ENCODE measurements around the gene IRF9. TPM values are rescaled to one million over a fixed set of nuclear protein-coding genes. Genes with fewer than 3 reads are reported as not detected.
"Not testable (repeated sequence)": the region's sequence is repeated elsewhere in the genome, so short reads cannot be mapped to it uniquely, and the experiment has no call there.

The IRF9 gene
- total and polyA plus RNA-seq, 4 donors, result 75.3 to 124 (median 95.6) TPM

- Histone ChIP-seq H3K4me3 (no peak overlapping the region), H3K27ac (ENCODE audit: low read depth in 1 of 2, low read length in 1 of 2) (no peak overlapping the region)
Observed at GRCh38 chr14:24197056-24197450, 36.0 kb downstream of the IRF9 start.

GRCh38 chr14:24198814-24199524 is 37.9 kb downstream of the IRF9 start:
- WGBS, 2 donors, result 71 to 79% methylated on average over 7 of the region's 7 CpGs
- H3K27ac ChIP-seq (ENCODE audit: low read depth in 1 of 2, low read length in 1 of 2), result no peak overlapping the region
- no peak for TF ChIP-seq CTCF (IDR thresholded peaks at IDR 0.05; ENCODE audit: control extremely low read depth, extremely low read depth)
- no peaks in the 10 kb centered on the region for H3K27me3 ChIP-seq (ENCODE audit: control insufficient read depth in 3 of 3, insufficient read depth in 3 of 3, low read length in 2 of 3)
- peaks cover 2 to 21% (median 6%) of the 10 kb centered on the region in 4 donors for H3K36me3 ChIP-seq (ENCODE audit: control insufficient read depth in 4 of 4, insufficient read depth in 4 of 4, low read length in 4 of 4)
- H3K9ac ChIP-seq (ENCODE audit: insufficient read depth in 1 of 2, low read length in 2 of 2), result no peak overlapping the region
- ATAC-seq (ENCODE audit: insufficient read depth, low FRiP score) (no peak), DNase-seq (no peak)
- no peak overlapping the region for H3K4me3 ChIP-seq
- H3K9me3 ChIP-seq (ENCODE audit: control insufficient read depth in 4 of 4, insufficient read depth in 3 of 4, low read length in 3 of 4), result no peaks in the 10 kb centered on the region
- peaks cover 0 to 23% (median 8%) of the 10 kb centered on the region in 5 donors for H3K4me1 ChIP-seq (ENCODE audit: control insufficient read depth in 5 of 5, insufficient read depth in 5 of 5, low read length in 5 of 5)

More at GRCh38 chr14:24197056-24197450, 36.0 kb downstream of the IRF9 start:
- no peaks in the 10 kb centered on the region for H3K27me3 ChIP-seq (ENCODE audit: control insufficient read depth in 3 of 3, insufficient read depth in 3 of 3, low read length in 2 of 3)
- no peaks in the 10 kb centered on the region for H3K9me3 ChIP-seq (ENCODE audit: control insufficient read depth in 4 of 4, insufficient read depth in 3 of 4, low read length in 3 of 4)
- H3K36me3 ChIP-seq (ENCODE audit: control insufficient read depth in 4 of 4, insufficient read depth in 4 of 4, low read length in 4 of 4), result peaks cover 5 to 18% (median 11%) of the 10 kb centered on the region in 4 donors
- H3K9ac ChIP-seq (ENCODE audit: insufficient read depth in 1 of 2, low read length in 2 of 2), result no peak overlapping the region
- DNase-seq (no peak), ATAC-seq (ENCODE audit: insufficient read depth, low FRiP score) (no peak)
- H3K4me1 ChIP-seq (ENCODE audit: control insufficient read depth in 5 of 5, insufficient read depth in 5 of 5, low read length in 5 of 5), result peaks cover 0 to 23% (median 8%) of the 10 kb centered on the region in 5 donors
- no peak for TF ChIP-seq CTCF (IDR thresholded peaks at IDR 0.05; ENCODE audit: control extremely low read depth, extremely low read depth)
- 95 to 96% methylated on average over 2 of the region's 2 CpGs for whole genome bisulfite sequencing, 2 donors

GRCh38 chr14:24202538-24202937 is 41.5 kb downstream of the IRF9 start:
- not testable (repeated sequence) for H3K9me3 ChIP-seq (ENCODE audit: control insufficient read depth in 4 of 4, insufficient read depth in 3 of 4, low read length in 3 of 4); H3K4me3 ChIP-seq; ATAC-seq (ENCODE audit: insufficient read depth, low FRiP score); H3K9ac ChIP-seq (ENCODE audit: insufficient read depth in 1 of 2, low read length in 2 of 2); H3K27me3 ChIP-seq (ENCODE audit: control insufficient read depth in 3 of 3, insufficient read depth in 3 of 3, low read length in 2 of 3); H3K27ac ChIP-seq (ENCODE audit: low read depth in 1 of 2, low read length in 1 of 2); H3K4me1 ChIP-seq (ENCODE audit: control insufficient read depth in 5 of 5, insufficient read depth in 5 of 5, low read length in 5 of 5); DNase-seq
- peaks cover 2 to 31% (median 23%) of the 10 kb centered on the region in 4 donors for H3K36me3 ChIP-seq (ENCODE audit: control insufficient read depth in 4 of 4, insufficient read depth in 4 of 4, low read length in 4 of 4)
- 93% methylated on average over 8 of the region's 8 CpGs for WGBS, 2 donors

GRCh38 chr14:24203249-24203886 is 42.3 kb downstream of the IRF9 start:
- WGBS, 2 donors, result 97 to 98% methylated on average over 16 of the region's 16 CpGs
- peaks cover 2 to 39% (median 29%) of the 10 kb centered on the region in 4 donors for H3K36me3 ChIP-seq (ENCODE audit: control insufficient read depth in 4 of 4, insufficient read depth in 4 of 4, low read length in 4 of 4)
- DNase-seq; H3K4me1 ChIP-seq (ENCODE audit: control insufficient read depth in 5 of 5, insufficient read depth in 5 of 5, low read length in 5 of 5); H3K9me3 ChIP-seq (ENCODE audit: control insufficient read depth in 4 of 4, insufficient read depth in 3 of 4, low read length in 3 of 4); ATAC-seq (ENCODE audit: insufficient read depth, low FRiP score); H3K27me3 ChIP-seq (ENCODE audit: control insufficient read depth in 3 of 3, insufficient read depth in 3 of 3, low read length in 2 of 3); H3K9ac ChIP-seq (ENCODE audit: insufficient read depth in 1 of 2, low read length in 2 of 2); H3K27ac ChIP-seq (ENCODE audit: low read depth in 1 of 2, low read length in 1 of 2); H3K4me3 ChIP-seq: not testable (repeated sequence)

Measured in lung (tissue), 12 donors.